ENCODE measurements around the gene PHOSPHO2.

Gene PHOSPHO2

DNA sequence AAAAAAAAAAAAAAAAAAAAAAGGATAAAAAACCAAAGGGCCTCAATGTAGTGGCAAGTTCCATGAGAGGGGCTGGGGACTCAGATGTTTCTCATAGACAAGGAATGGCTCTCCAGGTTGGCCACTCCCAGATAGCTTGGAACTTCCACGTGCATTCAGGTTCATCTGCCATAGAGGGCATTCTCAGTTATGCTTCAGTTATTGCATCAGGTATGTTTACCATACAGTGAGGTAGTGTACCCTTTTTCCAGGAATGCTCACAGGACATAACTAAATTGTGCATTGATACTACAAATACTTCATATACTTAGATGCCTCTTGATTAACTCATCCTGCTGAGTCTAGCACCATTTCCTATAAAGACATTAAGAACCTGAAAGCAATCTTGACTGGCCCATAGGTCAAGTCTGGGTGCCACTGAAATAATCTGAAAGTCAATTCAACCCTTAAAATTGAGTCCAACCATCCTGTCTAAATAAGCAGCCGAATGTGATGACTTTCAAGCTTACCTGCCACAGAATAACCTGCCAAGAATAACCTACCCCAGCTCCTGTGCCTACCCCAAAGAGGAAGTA lies 24.7 kb downstream of the PHOSPHO2 start:
- no peak for DNase-seq

DNA sequence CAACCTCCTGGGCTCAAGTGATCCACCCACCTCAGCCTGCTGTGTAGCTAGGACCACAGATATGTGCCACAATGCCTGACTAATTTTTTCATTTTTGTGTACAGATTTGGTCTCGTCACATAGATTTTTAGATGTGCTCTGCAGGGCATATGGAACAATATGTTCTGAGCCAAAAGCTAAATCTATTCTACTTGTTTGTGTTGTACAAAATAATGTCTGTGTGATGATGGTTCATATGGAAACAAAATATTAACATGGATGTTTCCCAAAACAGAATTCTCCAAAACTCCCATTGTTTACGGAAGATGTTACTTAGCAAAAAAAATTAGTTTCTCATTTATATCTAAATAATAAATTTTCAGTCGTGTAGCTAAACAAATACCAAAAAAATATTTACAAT lies 26.7 kb downstream of the PHOSPHO2 start:
- no peak for DNase-seq

DNA sequence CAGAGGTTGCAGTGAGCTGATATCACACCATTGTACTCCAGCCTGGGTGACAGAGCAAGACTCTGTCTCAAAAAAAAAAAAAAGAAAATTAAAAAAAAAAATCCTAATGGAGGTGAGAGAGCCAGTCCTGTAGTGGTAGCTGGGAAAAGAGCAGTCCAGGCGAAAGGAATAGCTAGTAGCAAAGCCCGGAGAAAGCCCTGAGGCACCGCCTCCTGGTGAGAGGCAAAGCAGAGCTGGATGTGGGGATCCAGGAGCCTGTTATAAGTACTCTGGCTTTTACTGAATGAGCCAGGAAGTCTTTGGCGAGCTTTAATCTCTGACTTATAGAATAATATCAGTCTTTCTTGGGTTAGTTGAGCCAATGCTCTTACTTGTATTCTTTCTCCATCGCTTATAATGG lies 32.8 kb downstream of the PHOSPHO2 start:
- DNase-seq, result no peak

DNA sequence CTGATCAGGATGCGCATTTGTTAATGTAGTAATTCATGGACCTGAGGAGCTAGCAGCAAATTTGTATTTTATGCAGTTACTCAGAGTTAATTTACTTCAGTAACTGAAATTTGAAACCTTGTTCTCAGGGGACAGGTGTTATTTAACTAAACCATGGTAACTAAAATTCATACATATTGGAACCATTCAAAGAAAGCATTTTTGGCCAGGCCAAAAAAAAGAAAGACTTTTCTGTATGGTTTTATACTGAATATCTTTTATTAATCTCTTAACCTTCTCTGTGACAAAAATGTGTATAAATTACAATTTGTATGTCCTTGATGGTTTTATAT lies 35.0 kb downstream of the PHOSPHO2 start:
- DNase-seq, result no peak

DNA sequence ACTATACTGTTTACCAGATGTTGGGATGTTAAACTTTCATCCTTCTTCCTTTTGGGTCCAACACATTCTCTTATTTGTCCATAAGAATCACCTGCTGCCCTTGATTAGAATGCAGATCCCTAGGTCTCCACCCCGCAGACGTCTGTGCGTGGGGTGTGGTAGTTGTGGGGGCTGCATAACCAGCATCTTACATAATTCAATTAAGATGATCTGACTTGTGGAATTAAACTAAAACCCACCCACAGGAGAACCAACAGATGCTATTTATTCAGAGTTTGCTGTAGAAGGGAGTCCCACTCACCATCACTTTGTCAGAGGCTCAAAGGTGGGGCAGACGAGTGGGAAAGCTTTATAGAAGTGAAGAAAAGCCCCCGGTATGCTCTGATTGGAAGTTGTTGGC lies 37.8 kb downstream of the PHOSPHO2 start:
- no peak for DNase-seq

DNA sequence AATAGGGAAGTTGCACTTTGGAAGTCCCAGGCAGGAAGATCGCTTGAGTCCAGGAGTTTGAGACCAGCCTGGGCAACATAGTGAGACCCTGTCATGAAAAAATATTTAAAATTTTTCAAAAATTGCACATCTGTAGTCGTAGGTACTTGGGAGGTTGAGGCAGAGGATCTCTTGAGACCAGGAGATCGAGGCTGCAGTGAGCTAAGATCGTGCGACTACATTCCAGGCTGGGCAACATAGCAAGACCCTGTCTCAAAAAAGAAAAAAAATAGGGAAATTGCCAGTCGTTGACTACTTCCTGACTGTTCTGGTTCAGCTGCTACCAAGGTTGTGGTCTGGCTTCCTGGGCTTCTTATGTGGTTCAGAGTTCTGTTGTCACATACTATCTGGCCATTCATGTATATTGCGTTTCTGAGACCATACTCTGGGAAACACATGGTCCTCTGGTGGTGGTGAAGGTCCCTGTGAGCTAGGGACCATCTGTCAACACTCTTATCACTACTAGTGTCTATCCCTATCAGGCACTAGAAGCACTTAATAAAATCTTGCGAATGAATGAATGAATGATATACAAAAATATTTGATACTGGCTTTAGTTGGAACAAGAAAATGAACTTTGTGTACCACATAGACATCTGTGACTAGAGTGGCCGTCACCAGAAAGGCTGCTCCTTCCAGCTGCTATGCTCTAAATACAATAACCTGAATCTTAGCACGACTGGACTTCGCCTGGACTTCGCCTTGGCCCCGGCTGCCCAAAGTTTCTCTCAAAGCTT lies 38.5 kb downstream of the PHOSPHO2 start:
- DNase-seq, result peak; percentile 87

DNA sequence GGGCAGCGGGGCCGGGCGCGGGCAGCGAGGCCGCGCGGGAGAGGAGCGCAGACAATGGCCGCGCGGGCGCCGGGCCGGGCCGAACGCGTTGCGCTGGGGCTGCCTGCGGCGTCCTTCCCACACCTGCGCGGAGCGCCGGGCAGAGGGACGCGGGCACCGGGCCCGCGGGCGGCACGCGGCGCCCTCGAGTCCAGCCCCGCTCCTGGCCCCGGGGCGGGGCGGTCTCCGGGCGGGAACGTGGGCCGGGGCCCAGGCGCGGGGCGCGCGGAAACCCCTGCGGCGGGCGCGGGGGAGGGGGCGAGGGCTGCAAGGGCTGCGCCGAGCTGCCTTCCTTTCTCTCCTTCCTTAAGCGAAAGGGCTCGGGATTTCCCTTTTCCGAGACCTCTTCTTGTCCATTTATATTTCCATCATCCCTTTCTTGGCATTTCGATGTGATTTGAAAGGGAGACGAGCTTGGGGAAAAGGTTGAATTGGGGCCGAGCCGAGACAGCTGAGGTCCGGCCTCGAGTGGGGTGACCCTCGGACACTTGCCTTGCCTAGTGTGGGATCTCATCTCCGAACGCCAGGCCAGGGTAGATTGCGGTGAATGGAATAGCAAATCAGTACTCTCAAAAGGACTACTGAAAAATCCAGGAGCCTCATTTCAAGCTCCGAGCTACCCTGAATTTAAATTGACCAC lies 40.0 kb downstream of the PHOSPHO2 start:
- DNase-seq, result no peak

DNA sequence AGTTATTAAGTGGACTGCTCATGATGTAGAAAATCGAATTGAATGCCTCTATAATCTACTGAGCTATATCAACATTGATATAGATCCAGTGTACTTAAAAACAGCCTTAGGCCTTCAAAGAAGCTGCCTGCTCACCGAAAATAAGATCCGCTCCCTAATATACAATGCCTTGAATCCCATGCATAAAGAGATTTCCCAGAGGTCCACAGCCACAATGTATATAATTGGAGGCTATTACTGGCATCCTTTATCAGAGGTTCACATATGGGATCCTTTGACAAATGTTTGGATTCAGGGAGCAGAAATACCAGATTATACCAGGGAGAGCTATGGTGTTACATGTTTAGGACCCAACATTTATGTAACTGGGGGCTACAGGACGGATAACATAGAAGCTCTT lies 41.4 kb downstream of the PHOSPHO2 start:
- no peak for DNase-seq

DNA sequence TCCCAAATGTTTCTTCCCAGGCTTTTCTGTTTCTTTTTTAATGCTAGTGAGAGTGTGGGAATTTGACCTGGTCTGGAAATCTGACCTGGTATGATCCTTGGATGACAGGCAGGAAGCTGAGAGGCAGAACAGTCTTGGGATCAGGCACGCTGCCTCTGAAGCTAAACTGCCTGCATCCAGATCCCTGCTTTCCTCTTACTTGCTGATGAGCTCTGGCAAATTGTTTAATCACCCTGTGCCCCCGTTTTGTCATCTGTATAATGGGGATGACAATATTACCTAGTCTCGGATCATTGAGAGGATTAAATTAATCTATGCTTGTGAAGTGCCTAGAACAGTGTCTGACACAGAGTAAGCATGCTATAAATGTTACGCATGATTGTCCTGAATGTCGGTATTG lies 42.6 kb downstream of the PHOSPHO2 start:
- DNase-seq, result no peak

DNA sequence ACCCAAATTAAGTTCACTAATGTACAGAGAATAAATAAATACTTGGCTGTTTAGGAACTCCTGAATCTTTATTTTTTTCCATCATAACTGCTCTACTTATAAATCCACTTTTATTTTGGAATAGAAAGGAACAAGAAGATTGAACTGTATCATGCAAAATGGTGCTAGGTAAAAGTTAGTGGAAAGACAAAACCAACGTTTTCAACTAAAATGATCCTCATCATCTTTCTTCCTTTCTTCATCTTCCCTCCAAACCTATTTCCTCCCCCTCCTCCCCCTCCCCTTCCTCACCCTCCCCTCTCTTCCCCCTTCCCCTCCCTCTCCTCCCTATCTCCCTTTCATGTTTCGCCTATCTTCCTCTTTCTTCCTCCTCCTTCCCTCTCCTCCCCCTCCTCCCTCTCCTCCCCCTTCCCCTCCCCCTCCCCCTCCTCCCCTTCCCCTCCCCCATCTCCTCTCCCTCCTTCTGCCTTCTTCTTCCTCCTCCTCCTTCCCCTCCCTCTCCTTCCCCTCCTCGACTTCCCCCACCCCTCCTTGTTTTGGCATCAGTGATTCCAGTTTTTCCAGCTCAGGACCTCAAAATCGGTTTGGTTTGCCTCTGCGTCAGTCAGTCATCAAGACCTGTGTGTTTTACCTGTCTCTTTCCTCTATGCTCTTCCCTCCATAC lies 44.4 kb downstream of the PHOSPHO2 start:
- DNase-seq, result no peak

DNA sequence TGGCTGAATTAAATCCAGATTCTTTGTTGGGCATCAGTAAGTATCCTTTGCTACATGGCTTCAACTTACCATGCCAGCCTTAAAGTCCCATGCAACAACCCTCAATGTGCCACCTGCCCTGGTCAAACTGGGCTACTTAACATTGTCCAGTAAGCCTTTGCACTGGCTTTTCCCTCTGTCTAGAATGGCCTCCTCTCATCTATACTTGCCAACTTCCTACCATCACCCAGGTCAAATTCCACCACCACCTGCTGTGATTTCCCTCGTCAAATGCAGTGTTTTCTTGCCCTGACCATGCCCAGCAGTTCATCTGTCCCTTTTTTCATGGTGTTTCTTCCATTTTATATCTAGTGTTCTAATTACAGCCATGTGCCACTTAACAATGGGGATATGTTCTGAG lies 45.1 kb downstream of the PHOSPHO2 start:
- no peak for DNase-seq

DNA sequence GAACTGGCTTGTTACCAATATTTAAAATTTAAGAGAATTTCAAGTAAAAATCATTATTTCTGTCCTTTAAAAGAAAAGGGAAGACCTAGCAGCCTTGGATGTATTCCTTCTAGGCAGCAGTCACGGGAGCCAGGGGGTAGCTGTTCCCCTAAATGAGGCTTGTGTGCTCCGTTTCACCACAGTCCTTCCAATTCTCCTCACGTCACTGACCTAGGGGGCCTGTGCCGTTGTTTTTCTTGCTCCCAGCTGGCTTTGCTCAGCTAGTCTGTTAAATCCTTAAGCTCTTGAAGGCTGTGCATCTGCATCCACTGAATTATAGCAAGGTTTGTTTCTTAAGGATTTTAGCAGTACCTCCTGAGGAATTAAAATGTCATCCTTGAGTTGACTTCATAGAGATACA lies 49.3 kb downstream of the PHOSPHO2 start:
- DNase-seq, result no peak

DNA sequence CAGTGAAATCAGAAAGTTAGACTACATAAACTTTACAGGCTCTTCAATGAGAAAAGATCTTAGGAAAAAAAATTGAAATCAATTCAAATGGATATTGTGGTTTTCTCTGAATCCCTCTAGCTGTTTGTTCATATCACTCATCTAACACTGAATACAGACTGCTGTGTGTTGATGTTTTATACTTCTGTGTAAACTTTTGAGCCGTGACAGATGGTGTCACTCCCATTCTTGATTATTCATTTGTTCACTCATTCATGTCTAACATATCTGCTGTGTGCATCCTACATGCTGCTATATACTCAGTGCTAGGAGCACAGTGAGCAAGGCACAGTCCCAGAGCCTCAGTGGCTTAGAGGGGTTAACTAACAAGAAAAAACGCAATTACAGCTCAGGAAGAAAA lies 52.0 kb downstream of the PHOSPHO2 start:
- no peak for DNase-seq

DNA sequence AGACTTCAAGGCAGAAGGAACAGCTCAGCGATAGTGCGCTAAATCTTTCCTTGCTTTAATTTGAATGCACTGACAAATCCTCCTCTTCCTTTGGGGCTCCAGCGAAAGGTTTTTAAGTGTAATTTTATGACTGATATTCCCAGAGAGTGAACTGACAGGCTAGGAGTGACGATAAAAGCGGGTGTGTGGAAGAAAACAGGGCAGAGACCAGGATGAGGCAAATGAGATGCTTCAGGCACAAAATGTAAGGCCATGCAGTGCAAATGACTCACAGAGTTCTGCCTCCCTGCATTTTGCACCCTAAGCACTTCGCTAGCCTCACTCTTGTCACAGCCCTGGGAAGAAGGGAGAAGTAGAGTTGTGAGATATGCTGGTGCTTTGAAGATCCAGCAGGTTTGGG lies 54.0 kb downstream of the PHOSPHO2 start:
- no peak for DNase-seq

All from GF-D8 (cell line).